NK-92 (cell line): ENCODE results near the gene TRIM32.
"Not testable (repeated sequence)": the region's sequence is repeated elsewhere in the genome, so short reads cannot be mapped to it uniquely, and the experiment has no call there.

ENCODE experiments used
- DNase-seq: peaks from one replicate; lab custom pipeline; 2025; ENCODE audit not compliant: unreplicated experiment; lab: John Stamatoyannopoulos, UW

Gene TRIM32

DNA sequence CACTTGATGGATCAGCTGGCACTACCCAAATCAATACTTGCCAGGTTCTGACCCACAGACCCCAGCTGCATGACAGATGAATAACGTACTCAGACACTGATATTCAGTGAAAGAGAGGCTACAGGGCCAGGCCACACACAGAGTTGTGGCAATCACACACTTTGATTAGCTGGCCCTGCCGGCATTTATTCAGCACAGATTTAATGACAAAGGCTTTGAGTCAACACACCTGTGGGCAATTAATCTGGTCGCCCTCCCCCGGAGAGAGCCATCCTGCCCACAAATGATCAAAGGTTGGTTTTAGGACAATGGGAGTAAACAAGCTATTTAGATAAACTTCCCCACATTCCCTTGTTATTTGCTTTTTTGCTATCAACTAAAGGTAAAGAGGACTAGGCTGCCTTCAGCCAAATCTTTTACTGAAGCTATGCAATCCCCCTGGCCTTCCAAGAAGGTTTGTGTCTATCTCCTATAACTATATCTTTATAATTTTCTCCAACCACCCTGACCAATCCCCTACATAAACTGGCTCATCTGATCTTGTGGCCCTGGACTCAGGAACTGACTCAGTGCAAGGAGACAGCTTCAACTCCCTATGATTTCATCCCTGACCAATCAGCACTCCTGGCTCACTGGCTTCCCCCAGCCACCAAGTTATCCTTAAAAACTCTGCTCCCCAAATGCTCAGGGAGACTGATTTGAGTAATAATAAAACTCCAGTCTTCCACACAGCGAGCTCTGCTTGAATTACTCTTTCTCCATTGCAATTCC is 12.7 kb upstream of the TRIM32 start:
- no peak for DNase-seq

DNA sequence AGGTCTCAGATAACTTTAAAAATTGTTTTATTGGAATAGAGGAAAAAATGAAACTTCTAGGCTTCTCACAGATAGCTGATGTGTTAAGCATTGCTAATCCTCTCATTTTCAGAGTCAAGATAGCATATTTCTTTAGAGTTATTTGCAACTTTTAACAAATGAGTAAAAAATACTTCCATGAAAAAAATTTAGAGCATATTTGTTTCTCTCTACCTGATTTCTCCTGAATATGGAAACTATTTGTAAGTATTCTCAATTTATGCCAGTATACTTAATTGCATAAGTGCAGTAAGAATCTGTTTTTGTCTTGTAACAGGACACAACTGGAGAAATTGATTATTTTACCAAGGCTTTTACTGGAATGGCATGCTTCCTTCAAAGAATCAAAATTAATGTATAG is 3.6 kb upstream of the TRIM32 start:
- no peak for DNase-seq

DNA sequence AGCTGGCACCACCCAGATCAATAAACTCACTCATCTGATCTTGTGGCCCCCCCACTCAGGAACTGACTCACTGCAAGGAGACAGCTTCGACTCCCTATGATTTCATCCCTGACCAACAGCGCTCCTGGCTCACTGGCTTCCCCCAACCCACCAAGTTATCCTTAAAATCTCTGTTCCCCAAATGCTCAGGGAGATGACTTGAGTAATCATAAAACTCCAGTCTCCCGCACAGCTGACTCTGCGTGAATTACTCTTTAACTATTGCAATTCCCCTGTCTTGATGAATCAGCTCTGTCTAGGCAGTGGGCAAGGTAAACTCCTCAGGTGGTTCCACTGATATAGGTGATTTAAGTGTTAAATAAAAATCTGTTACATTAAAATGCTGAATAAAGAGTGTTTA is 1.9 kb upstream of the TRIM32 start:
- no peak for DNase-seq

DNA sequence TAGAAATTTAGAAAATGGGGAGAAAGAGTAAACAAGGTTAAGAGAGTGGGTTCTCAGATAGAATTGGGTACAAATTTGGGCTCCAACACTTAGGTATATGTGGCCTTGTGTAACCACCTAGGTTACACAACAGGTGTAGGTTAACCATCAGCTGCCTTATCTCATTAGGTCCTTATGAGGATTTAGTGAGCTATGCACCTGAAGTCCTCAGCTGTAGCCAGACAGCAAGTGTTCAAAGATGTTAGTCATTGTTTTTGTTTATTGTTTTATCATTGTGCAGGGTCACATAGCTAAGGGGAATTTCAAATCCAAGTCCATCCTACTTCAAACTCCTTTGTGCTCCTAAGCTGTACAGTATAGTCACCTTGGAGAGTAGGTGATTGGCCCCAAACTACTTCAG is 970 bp upstream of the TRIM32 start:
- DNase-seq: no peak

DNA sequence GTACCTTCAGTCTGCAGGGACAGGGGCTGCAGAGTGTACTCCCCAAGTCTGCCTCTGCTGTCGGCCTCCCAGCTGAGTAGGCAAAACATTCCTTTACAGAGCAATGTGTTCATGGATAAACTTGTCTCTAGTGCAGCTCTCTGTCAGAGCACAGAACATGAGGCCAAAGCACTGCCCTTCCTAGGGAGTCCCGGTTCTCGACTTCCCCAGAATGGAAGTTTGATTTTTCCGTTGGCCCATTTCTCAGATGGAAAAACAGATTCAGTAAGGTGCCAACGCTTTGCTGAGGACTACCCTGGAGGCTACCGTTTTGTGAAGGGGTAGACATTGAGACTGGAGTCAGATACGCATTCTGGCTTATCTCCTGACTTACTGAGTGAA is 422 bp upstream of the TRIM32 start:
- no peak for DNase-seq

DNA sequence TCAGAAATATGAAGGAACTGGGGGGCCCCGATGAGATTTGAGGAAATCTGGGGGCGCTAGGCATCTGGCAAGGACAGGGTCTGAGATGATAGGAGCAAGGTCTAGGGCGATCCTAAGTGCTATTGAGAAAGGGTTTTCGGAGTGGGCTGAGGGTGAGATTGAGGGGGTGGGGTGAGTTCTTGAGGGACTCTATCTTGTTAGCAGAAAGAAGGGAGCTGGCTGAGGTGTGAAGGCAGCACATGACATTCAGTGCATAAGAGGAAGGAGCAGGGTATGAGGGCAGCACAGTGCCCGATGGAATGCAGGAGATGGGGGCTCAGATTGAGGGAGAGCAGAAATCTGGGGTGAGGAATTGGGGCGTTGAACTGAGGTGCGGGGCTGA is 640 bp downstream of the TRIM32 start:
- no peak for DNase-seq

DNA sequence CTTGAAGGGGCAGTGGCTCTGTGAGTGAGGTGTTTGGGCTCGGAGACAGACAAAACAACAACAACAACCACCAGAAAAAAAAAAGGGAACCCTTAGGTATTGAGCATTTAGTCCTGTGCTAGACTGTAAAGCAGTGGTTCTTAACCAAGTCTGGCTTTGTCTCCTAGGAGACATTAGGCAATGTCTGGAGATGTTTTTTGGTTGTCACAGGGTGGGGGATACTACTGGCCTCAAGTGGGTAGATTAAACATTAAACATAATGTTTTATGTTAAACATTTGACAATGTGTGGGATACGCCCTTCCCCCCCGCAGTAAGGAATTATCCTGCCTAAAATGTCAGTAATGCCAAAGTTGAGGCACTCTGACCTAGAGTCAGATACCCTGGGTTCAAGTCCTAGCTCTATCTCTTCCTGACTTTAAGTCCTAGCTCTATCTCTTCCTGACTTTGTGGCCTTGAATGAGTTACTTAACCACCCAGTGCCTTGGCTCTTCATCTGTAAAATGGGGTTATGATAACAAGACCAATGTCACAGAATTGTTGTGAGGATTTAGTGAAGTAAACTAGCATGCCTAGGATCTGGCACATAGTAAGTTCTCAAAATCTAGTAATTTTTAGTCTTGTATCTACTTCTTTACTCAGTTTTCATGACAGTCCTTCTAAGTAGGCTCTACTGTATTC is 1.8 kb downstream of the TRIM32 start:
- no peak for DNase-seq

DNA sequence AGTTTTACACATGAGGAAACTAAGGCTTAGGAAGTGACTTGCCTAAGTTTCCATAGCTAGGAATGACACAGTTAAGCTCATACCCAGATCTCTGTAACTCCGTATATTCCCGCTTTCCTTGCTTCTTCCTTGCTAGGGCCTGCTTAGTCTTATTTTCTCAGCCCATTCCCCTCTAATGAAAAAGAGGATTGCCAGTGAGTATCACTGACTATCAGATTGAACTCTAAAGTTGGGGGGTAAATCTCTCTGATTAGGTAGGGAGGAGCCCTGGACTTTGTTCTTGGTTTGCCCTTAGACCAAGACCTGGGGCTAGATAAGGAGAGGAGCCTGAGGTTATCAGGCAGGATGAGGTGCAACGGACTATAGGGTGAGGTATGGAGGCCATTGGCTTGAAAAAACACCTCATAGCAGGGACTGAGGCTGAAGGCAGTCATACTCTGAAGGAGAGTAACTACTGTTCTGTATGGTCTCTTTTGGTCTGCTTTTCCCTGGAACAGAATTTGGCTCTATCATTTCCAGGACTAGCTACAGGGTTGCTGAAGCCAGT is 2.5 kb downstream of the TRIM32 start:
- DNase-seq: no peak

DNA sequence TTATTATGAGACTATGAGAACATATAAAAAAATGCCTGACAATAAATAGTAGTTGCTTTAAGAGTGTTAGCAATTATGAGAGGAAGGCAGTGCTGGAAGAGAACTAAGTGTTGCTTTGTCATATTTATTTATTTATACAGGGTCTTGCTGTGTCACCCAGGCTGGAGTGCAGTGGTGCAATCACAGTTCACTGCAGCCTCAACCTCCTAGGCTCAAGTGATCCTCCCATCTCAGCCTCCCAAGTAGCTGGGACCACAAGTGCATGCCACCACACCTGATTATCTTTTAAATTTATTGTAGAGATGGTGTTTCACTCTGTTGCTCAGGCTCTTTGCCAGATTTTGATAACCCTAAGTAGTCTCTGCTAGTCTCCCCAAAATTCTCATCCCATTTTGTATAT is 3.7 kb downstream of the TRIM32 start:
- not testable (repeated sequence) for DNase-seq

DNA sequence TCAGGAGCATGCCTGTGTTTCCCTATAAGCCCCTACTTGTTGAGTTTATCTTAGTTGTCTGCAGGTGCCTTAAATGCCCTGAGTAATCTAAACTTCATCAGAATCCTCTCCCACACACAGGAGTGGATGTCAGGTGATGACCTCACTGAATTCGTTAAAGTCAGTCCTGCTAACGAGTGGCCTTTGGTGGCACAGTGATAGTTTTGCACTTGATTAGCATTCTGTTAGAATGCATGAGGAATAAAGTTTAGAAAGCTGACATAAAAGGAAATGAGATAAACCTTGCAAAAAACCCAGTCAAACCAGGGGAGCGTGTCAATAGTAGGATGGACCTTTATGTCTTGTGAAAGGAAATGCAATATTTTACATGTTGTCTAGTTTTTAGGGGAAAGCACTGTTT is 4.5 kb downstream of the TRIM32 start:
- DNase-seq: no peak

DNA sequence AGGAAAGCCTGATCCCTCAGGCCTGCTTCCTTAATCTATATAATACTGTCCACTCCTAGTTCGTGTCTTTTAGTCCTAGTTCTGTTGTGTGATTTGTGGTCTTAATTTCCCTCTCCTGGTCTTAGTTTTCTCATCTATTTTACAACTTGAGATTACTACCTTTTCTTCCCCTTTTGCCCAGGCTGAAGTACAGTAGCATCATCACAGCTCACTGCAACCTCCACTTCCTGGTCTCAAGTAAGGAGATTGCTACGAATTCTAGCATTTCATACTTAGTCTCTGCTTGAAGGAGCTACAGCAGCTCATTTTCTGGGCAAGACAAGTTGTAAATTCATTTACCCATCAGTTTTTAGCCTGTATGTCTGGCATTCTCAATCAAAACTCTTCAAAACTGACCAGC is 5.5 kb downstream of the TRIM32 start:
- no peak for DNase-seq

DNA sequence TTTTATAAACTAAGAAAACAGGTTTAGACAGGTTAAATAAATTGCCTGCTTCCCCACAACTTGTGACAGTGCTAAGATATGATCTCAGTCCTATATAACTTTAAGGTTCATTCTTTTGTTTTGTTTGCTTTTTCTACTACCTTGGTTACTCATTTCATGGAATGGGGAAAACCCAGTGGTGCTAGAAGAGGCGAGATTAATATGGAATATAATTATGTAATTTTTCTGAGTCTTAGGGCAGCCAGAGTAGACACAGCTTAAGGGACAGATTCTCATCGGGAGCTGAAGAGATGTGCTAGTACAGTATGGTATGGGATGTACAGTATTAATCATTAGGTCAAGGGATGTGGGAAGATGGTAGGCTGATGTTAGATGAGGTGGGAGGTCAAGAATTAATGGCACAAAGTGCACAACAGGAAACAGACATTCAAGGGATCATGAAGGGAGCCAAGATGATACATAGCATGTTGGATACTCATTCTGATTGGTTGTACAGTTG is 6.2 kb downstream of the TRIM32 start:
- DNase-seq: no peak

DNA sequence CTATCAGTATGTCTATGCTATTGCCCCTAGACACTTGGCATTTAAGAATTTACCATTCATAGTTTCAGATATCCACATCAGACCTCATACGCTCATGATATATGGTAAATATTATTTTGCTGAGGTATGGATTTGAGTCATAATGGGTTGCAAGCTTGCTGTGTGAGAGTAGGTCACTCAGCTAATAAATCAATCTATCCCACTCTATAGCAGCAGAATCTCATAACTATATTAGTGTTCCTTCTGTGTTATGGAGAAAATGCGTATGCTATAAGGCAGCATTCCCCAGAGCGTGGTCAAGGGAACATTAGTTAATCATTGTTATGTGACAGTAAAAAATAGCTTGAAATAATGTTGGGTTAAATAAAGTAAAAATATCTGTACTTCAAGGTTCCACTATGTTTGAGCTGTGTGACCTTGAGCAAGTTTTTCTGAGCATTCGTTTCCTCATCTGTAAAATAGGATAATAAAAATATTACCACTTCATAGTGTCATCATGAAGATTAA is 7.7 kb downstream of the TRIM32 start:
- no peak for DNase-seq

DNA sequence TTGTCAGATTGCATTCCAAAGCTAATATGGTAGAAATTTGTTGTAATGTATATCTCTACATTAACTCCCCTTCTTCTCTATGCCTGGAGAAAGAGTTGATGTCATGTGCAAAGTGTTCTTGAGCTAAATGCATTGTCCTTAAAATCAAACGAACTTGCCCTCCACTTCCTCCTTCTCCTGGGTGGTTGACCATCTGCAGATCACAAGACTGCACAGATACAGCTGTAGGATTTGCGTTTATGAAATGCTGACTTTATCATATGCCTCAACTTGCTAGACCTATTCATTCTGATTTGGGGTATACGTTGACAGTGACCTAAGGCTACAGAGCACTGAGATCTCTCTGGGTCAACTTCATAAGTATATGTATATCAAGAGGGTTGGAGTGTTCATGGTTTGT is 8.3 kb downstream of the TRIM32 start:
- DNase-seq: no peak

DNA sequence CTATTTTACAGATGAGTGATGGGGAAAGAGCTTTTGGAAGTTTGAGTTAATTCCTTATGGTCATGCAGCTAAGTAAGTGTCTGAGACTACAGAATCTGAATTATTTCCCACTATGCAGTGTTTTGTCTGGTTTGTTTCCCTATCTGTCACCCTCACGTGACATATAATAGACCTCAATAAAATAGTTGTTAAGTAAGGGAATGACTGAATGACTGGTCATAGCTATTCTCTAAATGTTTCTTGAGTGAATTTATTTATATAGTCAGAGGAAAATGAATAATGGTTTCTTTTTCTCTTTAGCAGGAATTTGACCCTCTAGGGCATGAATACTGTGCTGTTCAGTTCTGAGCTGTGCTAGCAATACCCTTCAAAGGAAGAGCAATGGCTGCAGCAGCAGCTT is 10.3 kb downstream of the TRIM32 start:
- DNase-seq: no peak

DNA sequence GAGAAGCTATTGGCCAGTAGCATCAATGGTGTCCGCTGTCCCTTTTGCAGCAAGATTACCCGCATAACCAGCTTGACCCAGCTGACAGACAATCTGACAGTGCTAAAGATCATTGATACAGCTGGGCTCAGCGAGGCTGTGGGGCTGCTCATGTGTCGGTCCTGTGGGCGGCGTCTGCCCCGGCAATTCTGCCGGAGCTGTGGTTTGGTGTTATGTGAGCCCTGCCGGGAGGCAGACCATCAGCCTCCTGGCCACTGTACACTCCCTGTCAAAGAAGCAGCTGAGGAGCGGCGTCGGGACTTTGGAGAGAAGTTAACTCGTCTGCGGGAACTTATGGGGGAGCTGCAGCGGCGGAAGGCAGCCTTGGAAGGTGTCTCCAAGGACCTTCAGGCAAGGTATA is 10.8 kb downstream of the TRIM32 start:
- DNase-seq: no peak

DNA sequence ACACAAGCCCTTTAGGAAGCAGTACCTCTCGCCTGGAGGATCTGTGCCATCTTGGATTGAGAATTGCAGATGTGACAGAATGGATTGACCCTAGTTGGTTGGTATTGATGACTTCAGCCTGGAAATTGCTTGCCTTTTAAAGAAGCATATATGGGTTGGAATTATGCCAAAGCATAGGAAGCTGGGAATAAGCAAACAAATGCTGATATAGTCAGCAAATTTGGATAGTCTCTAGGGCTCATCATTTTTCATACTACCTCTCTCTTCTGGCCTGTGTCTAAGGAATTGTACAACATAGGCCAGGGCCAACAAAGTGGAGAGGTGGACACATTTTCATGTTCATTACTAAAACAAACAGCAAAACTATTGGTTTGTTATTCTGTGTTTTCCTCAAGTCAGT is 13.2 kb downstream of the TRIM32 start:
- DNase-seq: no peak

DNA sequence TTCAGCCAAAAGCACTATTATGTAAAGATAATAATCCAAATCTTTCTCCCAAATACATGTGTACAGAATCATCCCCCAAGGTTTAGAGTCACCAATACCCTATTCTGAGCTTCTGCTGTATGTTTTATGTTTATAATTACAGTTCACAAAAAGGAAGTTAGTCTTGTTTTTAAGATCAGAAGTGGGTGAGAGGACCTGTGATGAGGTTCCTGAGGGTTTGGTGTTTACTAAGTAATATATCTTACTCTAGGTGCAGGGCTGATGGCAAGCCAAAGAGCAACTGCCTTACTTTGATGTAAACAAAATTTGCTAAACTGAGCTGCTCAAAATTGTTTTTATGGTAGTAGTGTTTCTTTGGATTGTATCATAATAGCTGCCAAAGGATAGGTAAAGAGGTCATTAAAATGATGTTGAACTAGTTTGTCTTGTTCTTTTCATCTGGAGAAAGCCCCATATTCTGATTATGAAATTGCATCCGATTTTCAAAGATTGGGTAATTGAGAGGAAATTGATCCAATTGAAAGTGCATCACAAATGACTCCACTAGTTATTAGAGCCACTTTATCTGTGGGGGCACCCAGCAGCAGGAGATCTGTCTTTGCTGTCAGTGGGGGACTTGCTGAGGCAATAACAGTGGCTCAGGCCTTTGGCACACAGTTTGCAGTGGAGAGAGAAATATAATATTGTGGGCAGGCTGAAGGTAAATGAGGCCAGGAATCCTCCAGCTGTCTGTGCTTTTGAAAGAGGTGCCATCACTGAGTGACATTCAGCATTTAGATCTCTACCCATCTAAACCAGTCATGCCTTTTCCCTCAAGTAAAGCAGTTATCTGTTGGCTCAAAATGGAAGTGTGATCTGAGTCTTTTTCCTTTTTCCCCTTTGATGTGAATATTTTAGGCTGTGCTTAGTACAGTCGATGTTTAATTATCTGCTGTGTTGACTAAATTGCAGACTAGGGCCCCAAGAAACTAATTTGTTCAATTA is 14.1 kb downstream of the TRIM32 start:
- DNase-seq: no peak

DNA sequence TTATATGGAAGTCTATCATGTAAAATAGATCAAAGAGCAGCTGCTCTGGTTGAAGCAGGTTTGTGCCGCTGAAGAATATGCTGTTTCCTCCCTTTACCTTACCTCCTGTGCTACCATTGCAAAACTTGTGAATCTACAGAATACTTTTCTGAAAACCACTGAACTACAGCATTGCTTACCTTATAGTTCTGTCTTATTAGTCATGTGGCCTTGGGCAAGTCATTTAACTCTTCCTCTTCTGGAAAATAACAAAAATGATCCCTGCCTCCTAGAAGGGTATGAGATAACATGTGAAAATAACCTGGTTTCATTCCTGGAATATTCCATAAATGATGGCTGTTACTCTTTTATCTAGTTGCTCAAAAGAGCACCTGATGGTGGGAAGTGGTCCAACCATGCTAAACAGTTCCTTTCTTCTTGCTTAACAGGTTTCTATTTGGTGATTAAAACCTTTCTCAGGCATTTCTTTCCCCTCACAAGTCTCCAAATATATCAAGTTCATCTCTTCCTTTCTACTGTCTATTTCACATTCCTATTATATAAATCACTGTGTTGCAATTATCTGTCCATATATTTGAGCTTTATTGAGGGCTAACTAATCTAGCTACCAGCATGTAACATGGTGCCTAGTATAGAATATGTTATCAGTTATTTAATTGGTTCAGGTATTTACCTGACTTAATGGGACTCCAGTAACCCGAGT is 15.0 kb downstream of the TRIM32 start:
- no peak for DNase-seq

DNA sequence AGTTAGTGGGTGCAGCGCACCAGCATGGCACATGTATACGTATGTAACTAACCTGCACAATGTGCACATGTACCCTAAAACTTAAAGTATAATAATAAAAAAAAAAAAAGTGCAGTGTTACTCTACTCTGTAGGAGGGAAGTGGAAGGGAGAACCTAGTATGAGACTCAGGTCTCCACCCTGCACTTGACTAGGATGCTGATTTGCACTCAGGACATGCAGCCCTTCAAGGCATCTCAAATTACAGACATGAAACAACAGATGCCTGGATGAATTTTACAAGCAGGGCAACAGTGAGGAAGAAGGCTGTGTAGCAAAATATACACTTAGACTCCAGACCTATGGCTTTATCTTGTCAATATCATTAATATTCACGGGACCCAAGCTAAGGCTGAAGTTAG is 16.5 kb downstream of the TRIM32 start:
- no peak for DNase-seq
